ENCODE measurements around the gene CAPN8. TPM values are rescaled to one million over a fixed set of nuclear protein-coding genes. Genes with fewer than 3 reads are reported as not detected.

CAPN8 gene
- total and polyA plus RNA-seq, 2 donors (not counting 1 experiment from before 2014, with no cell fraction given), result 0.37 to 0.52 TPM

- Histone ChIP-seq H3K4me3 (ENCODE audit: control extremely low read depth in 1 of 5, extremely low read depth in 1 of 5, insufficient read depth in 1 of 5, low read depth in 2 of 5, low read length in 4 of 5) (no peak overlapping the region), H3K9ac (ENCODE audit: low read length) (no peak overlapping the region), H4K20me1 (ENCODE audit: control insufficient read depth, insufficient read depth, low read length, poor library complexity, severe bottlenecking) (no peaks in the 10 kb centered on the region), H3K4me2 (replicated peaks; ENCODE audit: low read depth, low read length, poor library complexity, severe bottlenecking) (no peak overlapping the region), H2AFZ (ENCODE audit: insufficient read depth, low read depth, low read length, poor library complexity, severe bottlenecking) (no peak overlapping the region), H3K36me3 (replicated peaks in 1 of 2; ENCODE audit: control extremely low read depth in 1 of 2, control insufficient read depth in 1 of 2, extremely low read depth in 1 of 2, insufficient read depth in 2 of 2, low read length in 1 of 2) (no peaks in the 10 kb centered on the region), H3K79me2 (ENCODE audit: control insufficient read depth, insufficient read depth, low read length) (no peaks in the 10 kb centered on the region), H3K27ac (ENCODE audit: low read length in 2 of 2) (no peak overlapping the region), H3K27me3 (replicated peaks in 1 of 4; ENCODE audit: control extremely low read depth in 1 of 4, control insufficient read depth in 3 of 4, insufficient read depth in 4 of 4, low read length in 3 of 4) (no peaks in the 10 kb centered on the region), H3K4me1 (ENCODE audit: control insufficient read depth in 2 of 2, insufficient read depth in 2 of 2, low read length in 2 of 2) (no peaks in the 10 kb centered on the region), H3K9me3 (ENCODE audit: control extremely low read depth in 1 of 3, control insufficient read depth in 2 of 3, insufficient read depth in 1 of 3, low read length in 2 of 3) (no peaks in the 10 kb centered on the region)
- H3K27ac Mint-ChIP-seq, result no peak overlapping the region
- ChIA-PET POLR2A (no interaction called here), CTCF (no interaction called here)
- DNase-seq (no peak), ATAC-seq (ENCODE audit: low read depth) (no peak)
- no peaks in the 10 kb centered on the region for H3K9me3 Mint-ChIP-seq (ENCODE audit: insufficient read depth)
- WGBS (ENCODE audit: insufficient coverage), result 93% methylated on average over 14 of the region's 17 CpGs
- TF ChIP-seq, protein P1, sequence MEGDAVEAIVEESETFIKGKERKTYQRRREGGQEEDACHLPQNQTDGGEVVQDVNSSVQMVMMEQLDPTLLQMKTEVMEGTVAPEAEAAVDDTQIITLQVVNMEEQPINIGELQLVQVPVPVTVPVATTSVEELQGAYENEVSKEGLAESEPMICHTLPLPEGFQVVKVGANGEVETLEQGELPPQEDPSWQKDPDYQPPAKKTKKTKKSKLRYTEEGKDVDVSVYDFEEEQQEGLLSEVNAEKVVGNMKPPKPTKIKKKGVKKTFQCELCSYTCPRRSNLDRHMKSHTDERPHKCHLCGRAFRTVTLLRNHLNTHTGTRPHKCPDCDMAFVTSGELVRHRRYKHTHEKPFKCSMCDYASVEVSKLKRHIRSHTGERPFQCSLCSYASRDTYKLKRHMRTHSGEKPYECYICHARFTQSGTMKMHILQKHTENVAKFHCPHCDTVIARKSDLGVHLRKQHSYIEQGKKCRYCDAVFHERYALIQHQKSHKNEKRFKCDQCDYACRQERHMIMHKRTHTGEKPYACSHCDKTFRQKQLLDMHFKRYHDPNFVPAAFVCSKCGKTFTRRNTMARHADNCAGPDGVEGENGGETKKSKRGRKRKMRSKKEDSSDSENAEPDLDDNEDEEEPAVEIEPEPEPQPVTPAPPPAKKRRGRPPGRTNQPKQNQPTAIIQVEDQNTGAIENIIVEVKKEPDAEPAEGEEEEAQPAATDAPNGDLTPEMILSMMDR (IDR thresholded peaks at IDR 0.05), result no peak
- TF ChIP-seq EZH2 (IDR thresholded peaks at IDR 0.05; ENCODE audit: borderline replicate concordance, insufficient read depth, low read depth, low read length, poor library complexity, severe bottlenecking), result no peak
- no peak overlapping the region for H3K4me3 Mint-ChIP-seq
- H3K4me1 Mint-ChIP-seq, result no peaks in the 10 kb centered on the region
- H3K27me3 Mint-ChIP-seq, result no peaks in the 10 kb centered on the region
- intact Hi-C loops (cut with micrococcal nuclease), result no loop called here
These were observed 43.2 kb downstream of the CAPN8 start for GRCh38 chr1:223622132-223622842.

DNA sequence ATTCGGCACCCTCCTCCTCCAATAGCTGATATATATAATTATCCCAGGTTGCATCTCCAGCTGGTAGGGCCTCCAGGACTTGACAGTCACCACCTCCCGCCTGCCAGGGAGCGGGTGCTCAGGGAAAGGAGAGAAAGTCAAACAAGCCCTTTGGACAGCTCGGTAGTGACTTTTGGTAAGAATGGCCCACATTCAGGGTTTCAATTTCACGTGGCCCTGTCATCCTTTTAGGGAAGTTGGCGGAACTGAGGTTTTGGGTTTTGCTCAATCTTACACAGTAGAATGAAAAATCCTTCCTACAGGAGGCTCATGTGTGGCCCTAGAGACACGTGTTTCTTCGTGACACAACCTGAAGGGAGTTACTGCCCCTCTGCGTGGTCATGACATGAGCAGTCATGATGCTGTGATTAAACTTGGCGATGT, 44.2 kb downstream of the CAPN8 start:
- Histone ChIP-seq H3K4me1 (ENCODE audit: control insufficient read depth in 2 of 2, insufficient read depth in 2 of 2, low read length in 2 of 2) (no peaks in the 10 kb centered on the region), H3K4me2 (replicated peaks; ENCODE audit: low read depth, low read length, poor library complexity, severe bottlenecking) (no peak overlapping the region), H2AFZ (ENCODE audit: insufficient read depth, low read depth, low read length, poor library complexity, severe bottlenecking) (no peak overlapping the region), H3K4me3 (ENCODE audit: control extremely low read depth in 1 of 5, extremely low read depth in 1 of 5, insufficient read depth in 1 of 5, low read depth in 2 of 5, low read length in 4 of 5) (no peak overlapping the region), H3K79me2 (ENCODE audit: control insufficient read depth, insufficient read depth, low read length) (no peaks in the 10 kb centered on the region), H3K27ac (ENCODE audit: low read length in 2 of 2) (no peak overlapping the region), H3K9me3 (ENCODE audit: control extremely low read depth in 1 of 3, control insufficient read depth in 2 of 3, insufficient read depth in 1 of 3, low read length in 2 of 3) (no peaks in the 10 kb centered on the region), H4K20me1 (ENCODE audit: control insufficient read depth, insufficient read depth, low read length, poor library complexity, severe bottlenecking) (no peaks in the 10 kb centered on the region), H3K27me3 (replicated peaks in 1 of 4; ENCODE audit: control extremely low read depth in 1 of 4, control insufficient read depth in 3 of 4, insufficient read depth in 4 of 4, low read length in 3 of 4) (no peaks in the 10 kb centered on the region), H3K9ac (ENCODE audit: low read length) (no peak overlapping the region), H3K36me3 (replicated peaks in 1 of 2; ENCODE audit: control extremely low read depth in 1 of 2, control insufficient read depth in 1 of 2, extremely low read depth in 1 of 2, insufficient read depth in 2 of 2, low read length in 1 of 2) (no peaks in the 10 kb centered on the region)
- no peaks in the 10 kb centered on the region for H3K9me3 Mint-ChIP-seq (ENCODE audit: insufficient read depth)
- no peak for ATAC-seq (ENCODE audit: low read depth)
- intact Hi-C loops (cut with micrococcal nuclease), result no loop called here
- H3K4me3 Mint-ChIP-seq, result no peak overlapping the region
- 59% methylated on average over 6 of the region's 10 CpGs for WGBS (ENCODE audit: insufficient coverage)
- H3K4me1 Mint-ChIP-seq, result no peaks in the 10 kb centered on the region
- POLR2A ChIA-PET, result no interaction called here
- CTCF ChIA-PET, result no interaction called here
- no peak for DNase-seq
- no peaks in the 10 kb centered on the region for H3K27me3 Mint-ChIP-seq
- H3K27ac Mint-ChIP-seq, result no peak overlapping the region
- TF ChIP-seq, protein P1 (IDR thresholded peaks at IDR 0.05), result no peak
- TF ChIP-seq EZH2 (IDR thresholded peaks at IDR 0.05; ENCODE audit: borderline replicate concordance, insufficient read depth, low read depth, low read length, poor library complexity, severe bottlenecking), result no peak

Data from B cell (primary cell).